GM19193 (cell line): ENCODE measurements around the gene NTN1.

ENCODE experiments used
- POLR2A ChIP-seq: IDR thresholded peaks from 4 replicates; pipeline ENCODE4 v1.6.1; 2011; ENCODE audit not compliant: insufficient read depth, insufficient read length; ENCODE audit errors: extremely low read depth

Gene NTN1

GRCh38 chr17:9116311-9116835 lies 95.1 kb downstream of the NTN1 start:
- TF ChIP-seq POLR2A = no peak

DNA sequence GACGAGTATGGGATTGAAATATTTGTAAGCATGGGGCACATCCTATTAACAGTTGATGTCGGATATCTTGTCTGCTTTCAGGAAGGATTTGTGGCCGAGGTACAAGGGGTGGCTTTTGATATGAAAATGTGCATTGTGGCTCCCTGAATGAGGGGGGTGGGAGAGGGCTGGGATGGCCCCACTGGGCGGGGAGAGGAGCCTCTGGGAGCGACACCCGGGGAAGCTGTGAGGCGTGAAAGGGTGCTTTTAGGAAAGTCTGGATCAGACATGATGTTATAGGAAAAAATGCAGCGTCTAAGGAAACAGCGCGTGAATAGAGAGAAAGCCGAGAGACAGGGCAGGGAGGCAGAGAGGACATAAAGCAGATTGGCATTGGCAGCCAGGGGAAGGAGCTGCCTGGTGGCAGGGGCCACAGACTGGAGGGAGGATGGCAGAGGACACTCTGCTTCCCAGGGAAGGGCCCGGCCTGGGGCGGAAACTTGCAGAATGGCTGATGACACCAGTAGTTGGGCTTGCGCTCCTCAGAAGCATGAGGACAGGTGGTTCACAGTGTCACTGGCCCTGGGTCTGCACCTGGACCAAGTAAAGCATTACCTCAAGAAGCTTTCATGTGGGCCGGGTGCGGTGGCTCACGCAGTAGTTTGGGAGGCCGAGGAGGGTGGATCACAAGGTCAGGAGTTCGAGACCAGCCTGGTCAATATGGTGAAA lies 95.7 kb downstream of the NTN1 start:
- no peak for TF ChIP-seq POLR2A

- TF ChIP-seq POLR2A = no peak
These were observed 99.2 kb downstream of the NTN1 start for GRCh38 chr17:9120471-9120870.

DNA sequence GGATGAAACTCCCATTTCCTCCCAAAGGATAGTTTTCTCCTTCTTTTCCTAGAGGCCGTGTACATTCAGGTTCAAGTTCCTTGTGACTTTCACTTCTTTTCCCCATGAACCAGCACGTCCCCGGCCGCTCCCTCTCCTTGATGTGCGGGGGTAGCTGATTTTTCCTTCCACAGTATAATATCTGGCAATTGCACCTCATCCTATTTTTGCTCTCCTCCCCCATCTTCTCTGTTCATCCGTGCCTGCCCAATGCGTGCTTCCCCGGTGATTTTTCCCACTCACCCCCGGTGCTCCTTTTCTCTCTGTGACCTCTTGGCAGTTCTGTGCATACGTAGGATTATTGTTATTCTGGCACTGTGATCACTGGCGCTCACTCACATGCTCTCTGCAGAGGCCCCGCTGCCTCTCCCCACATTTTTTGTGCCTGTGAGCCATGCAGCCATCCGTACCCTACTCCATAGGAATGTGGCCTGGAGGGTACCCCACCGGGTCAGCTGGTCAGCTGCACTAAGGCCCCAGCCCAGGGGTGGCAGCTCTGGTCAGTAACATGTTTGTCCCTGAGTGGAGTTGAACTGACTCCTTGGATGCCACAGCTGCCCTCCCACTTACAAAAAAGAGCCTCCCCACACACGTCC lies 100.0 kb downstream of the NTN1 start:
- TF ChIP-seq POLR2A = no peak

DNA sequence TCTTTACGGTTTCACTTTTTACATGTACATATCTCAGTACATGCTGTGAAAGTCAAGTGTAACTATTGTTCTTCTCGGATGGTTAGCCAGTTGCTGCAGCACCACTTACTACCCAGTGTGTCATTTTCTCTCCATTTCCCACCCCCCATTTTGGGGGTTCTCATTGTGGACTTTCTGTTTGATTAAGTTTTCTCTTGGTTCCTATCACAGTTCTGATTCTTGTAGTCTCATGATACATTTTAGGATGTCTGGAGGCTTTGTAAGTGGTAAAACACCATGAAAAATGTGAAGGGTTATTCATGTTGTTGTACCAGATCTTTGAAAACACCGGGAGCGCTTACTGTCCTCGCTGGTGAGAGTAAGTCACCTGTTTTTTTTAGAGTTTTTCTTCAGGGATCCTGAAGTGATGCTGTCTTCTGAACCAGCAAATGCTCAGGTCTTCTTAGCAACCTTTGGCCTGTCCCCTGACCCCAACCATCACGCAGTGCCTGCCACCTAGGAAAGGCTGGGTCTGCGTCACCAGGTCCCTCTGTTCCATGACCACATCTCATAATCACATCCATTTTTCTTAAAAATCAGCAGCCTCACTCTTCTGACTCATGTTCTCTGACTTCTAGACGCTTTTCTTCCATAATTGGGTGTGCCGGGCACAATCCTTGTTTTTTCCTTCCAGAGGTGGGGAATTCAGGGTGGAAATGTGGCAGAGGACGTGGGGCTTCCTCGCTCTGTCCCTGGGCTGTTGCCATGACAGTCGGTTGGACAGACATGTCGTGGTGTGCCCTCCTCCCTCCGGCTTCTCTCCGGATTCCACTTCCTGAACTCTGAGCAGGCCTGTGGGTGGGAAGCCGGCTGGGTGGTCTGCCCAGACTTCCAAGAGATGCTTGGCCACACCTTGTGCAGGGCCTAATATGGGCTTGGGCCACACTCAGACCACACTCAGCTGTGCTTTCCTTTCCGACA lies 102.6 kb downstream of the NTN1 start:
- TF ChIP-seq POLR2A = no peak

DNA sequence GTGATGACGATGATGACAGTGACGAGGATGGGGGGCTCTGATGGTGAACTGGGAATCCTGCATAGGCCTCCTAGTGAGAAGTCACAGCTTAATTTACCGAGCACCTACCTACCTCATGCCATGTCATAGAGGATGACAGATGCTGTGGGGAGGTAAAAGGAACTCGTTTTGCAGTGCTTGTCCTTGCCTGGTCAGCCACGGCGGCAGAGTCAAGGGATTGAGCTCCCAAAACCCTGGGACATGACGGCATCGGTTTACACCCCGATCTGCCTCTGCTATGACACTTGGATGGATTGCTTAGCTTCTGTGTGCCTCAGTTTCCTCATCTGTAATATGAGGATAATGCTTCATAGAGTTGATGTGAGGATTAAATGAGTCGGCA lies 103.2 kb downstream of the NTN1 start:
- TF ChIP-seq POLR2A = no peak

GRCh38 chr17:9125722-9126121 lies 104.4 kb downstream of the NTN1 start:
- no peak for TF ChIP-seq POLR2A

DNA sequence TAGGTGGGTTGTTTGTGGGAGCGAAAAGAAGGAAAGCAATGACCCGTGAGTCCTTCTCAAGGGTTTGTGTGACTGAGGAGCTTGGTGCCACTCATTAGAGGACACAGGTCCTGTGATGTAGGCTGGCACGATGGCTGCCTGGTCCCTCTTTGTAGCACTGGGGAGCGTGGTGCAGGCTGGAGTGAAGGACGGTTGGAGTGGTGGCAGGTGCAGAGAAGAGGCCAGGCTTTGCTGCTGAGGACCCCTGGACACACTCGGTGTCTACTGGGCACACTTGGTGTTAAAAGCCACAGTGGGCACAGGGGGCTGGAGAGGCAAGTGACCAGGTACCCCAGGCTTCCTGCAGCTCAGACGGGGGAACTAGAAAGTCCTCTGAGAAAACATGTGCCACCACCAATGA lies 106.0 kb downstream of the NTN1 start:
- no peak for TF ChIP-seq POLR2A

DNA sequence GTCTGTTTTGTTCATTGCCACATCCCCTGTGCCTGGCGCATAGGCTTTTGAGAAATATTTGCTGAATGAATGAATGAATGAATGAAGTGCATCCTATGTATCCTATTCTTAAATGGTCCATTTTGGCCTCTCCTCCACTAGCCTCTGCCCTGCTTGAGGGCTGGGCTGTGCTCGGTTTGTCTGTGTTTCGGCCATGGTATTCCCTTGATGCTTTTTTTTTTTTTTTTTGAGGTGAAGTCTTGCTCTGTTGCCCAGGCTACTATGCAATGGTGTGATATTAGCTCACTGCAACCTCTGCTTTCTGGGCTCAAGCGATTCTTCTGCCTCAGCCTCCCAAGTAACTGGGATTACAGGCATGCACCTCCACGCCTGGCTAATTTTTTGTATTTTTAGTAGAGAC lies 110.1 kb downstream of the NTN1 start:
- TF ChIP-seq POLR2A = no peak

GRCh38 chr17:9132291-9132690 lies 111.0 kb downstream of the NTN1 start:
- TF ChIP-seq POLR2A = no peak

DNA sequence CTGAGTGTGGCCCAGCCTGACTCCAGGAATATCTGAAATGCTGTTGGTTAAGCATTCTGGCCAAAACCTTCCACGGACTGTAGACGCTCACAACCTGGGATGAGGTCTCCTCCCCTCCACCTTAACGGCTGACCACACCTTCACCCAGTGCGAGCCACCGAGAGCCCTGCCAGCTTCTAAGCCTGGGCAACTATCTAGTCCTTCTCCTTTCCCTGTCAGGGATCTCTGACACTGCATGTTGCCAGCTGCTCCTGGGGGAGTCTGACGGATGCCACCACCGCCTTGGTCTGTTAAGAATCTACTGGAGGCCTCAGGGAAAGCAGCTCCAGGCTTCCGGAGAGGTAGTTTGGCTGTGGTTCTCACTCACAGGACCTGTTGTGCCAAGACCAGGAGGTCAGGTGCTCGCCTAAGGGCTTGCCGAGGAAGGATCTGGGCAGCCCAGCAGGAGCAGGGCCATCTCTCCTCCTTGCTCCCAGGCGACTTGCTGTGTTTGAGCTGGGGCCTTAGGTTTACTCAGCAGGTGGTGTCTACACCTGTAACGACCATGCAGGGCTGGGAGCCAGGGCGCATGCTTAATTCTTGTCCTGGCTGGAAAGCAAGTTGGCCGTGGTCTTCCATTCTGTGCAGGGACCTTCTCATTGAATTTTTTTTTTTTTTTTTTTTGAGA lies 111.8 kb downstream of the NTN1 start:
- no peak for TF ChIP-seq POLR2A

- no peak for TF ChIP-seq POLR2A
These were observed 116.9 kb downstream of the NTN1 start for GRCh38 chr17:9138161-9138717.

GRCh38 chr17:9139695-9140094 lies 118.4 kb downstream of the NTN1 start:
- TF ChIP-seq POLR2A = no peak
